Keratinocyte (primary cell): ENCODE measurements around the gene OLR1. TPM values are rescaled to one million over a fixed set of nuclear protein-coding genes. Genes with fewer than 3 reads are reported as not detected.

Experiments used
- DNase-seq: peaks from one replicate; pipeline ENCODE4 v3.0.0-alpha.2; 2011; ENCODE audit warnings: low read depth, missing footprints, low spot score
- FAIRE-seq: peaks from 2 replicates; lab custom pipeline; 2011; peaks lifted over from hg19 to GRCh38; lab: Jason Lieb, UNC
- H2AFZ ChIP-seq: 2 replicates; pipeline ENCODE4 v1.6.0; 2012; ENCODE audit warnings: low read length, control low read depth, inconsistent platforms; ENCODE audit not compliant: control insufficient read depth
- H3K27ac ChIP-seq: 2 replicates; pipeline ENCODE4 v1.5.1; 2011; ENCODE audit warnings: low read length; ENCODE audit not compliant: control insufficient read depth, insufficient read depth
- H3K27me3 ChIP-seq: 3 replicates; pipeline ENCODE4 v1.6.0; 2011; ENCODE audit warnings: low read length; ENCODE audit not compliant: control insufficient read depth, insufficient read depth; ENCODE audit errors: extremely low read depth
- H3K36me3 ChIP-seq, 2 experiments: 2 replicates in 1 of 2; 3 replicates in 1 of 2; pipeline ENCODE4 v1.5.1; 2011; ENCODE audit warnings: low read length in 2 of 2, mild to moderate bottlenecking in 1 of 2; ENCODE audit not compliant: control insufficient read depth in 2 of 2, insufficient read depth in 2 of 2; ENCODE audit errors: extremely low read depth in 1 of 2
- H3K4me1 ChIP-seq: 3 replicates; pipeline ENCODE4 v1.5.1; 2011; ENCODE audit warnings: low read length; ENCODE audit not compliant: control insufficient read depth, insufficient read depth; ENCODE audit errors: extremely low read depth
- H3K4me2 ChIP-seq: 3 replicates; pipeline ENCODE4 v1.6.0; 2011; ENCODE audit warnings: low read depth, low read length; ENCODE audit not compliant: control insufficient read depth, insufficient read depth; ENCODE audit errors: extremely low read depth
- H3K4me3 ChIP-seq, 3 experiments: fragments of 200-600 bp in 1 of 3; sonication (generic) in 1 of 3; 2 replicates in 2 of 3; 3 replicates in 1 of 3; pipeline ENCODE4 v1.5.1; 2011 to 2016; ENCODE audit warnings: low read length in 3 of 3, mild to moderate bottlenecking in 3 of 3, control low read depth in 2 of 3, inconsistent platforms in 1 of 3, low read depth in 1 of 3, mixed read lengths in 1 of 3, mixed run types in 1 of 3, moderate library complexity in 1 of 3; ENCODE audit not compliant: control insufficient read depth in 2 of 3, insufficient read depth in 2 of 3; ENCODE audit errors: extremely low read depth in 1 of 3
- H3K79me2 ChIP-seq: 2 replicates; pipeline ENCODE4 v1.6.0; 2012; ENCODE audit warnings: low read length; ENCODE audit not compliant: control insufficient read depth, insufficient read depth
- H3K9ac ChIP-seq: 3 replicates; pipeline ENCODE4 v1.6.0; 2011; ENCODE audit warnings: low read length; ENCODE audit not compliant: control insufficient read depth, insufficient read depth; ENCODE audit errors: extremely low read depth
- H3K9me1 ChIP-seq: 3 replicates; pipeline ENCODE4 v1.6.0; 2011; ENCODE audit warnings: low read length; ENCODE audit not compliant: control insufficient read depth, insufficient read depth; ENCODE audit errors: extremely low read depth
- H3K9me3 ChIP-seq: 2 replicates; pipeline ENCODE4 v1.5.1; 2012; ENCODE audit warnings: low read depth, low read length; ENCODE audit not compliant: control insufficient read depth
- H4K20me1 ChIP-seq: 3 replicates; pipeline ENCODE4 v1.6.0; 2011; ENCODE audit warnings: low read length; ENCODE audit not compliant: control insufficient read depth, insufficient read depth; ENCODE audit errors: extremely low read depth
- CTCF ChIP-seq, 3 experiments: IDR thresholded peaks in 1 of 3; conservative IDR thresholded peaks in 1 of 3; optimal IDR thresholded peaks in 1 of 3; 2 replicates in 2 of 3; 3 replicates in 1 of 3; pipeline versions ENCODE3 to v1.5.1; 2011; ENCODE audit warnings: low read length in 3 of 3, mild to moderate bottlenecking in 3 of 3, moderate library complexity in 2 of 3, control low read depth in 1 of 3, inconsistent platforms in 1 of 3; ENCODE audit not compliant: insufficient read depth in 2 of 3; ENCODE audit errors: extremely low read depth in 1 of 3
- EZH2 ChIP-seq: IDR thresholded peaks from one replicate; pipeline ENCODE4 v1.6.1; 2012; ENCODE audit warnings: inconsistent platforms, mild to moderate bottlenecking, low read length, moderate library complexity
- dilution Hi-C: fragments of 300-500 bp; cut with MboI; formaldehyde crosslinking; loops from one replicate; pipeline ENCODE4 v1.7.0; 2020; ENCODE audit warnings: low sequenced_read_pairs; ENCODE audit not compliant: extremely low pct_ligation_motif_present
- polyA plus RNA-seq, 5 experiments: library from polyadenylated mRNA; depleted of rRNA in 3 of 5; stranded (reverse) in 3 of 5; stranded (forward) in 1 of 5; unstranded in 1 of 5; fragments of >200 nt; gene quantifications; 1 replicate in 1 of 5; 2 replicates in 3 of 5; 3 replicates in 1 of 5; pipeline versions ENCODE4 v1.2.1 to v1.2.3, GENCODE V29; 2011 to 2012; ENCODE audit warnings: missing spikeins in 2 of 5, low read depth in 1 of 5, low replicate concordance in 1 of 5

The OLR1 gene
- polyA plus RNA-seq, 1 donor (not counting 4 experiments of a cell fraction or from before 2014, with no cell fraction given), result 0.17 TPM

GRCh38 chr12:10196210-10196609 lies 24.3 kb upstream of the OLR1 start:
- no peak overlapping the region for H3K4me2 ChIP-seq
- peaks cover 11% of the 10 kb centered on the region for H3K4me1 ChIP-seq
- no peaks in the 10 kb centered on the region for H4K20me1 ChIP-seq
- FAIRE-seq, result no peak
- no peak for DNase-seq
- no peak overlapping the region for H3K27ac ChIP-seq
- H3K9ac ChIP-seq, result no peak overlapping the region
- H3K9me1 ChIP-seq, result no peaks in the 10 kb centered on the region
- no peaks in the 10 kb centered on the region for H3K27me3 ChIP-seq
- dilution Hi-C loops, result no loop called here
- H2AFZ ChIP-seq, result no peak overlapping the region
- no peaks in the 10 kb centered on the region for H3K9me3 ChIP-seq
- H3K4me3 ChIP-seq, result no peak overlapping the region
- TF ChIP-seq CTCF (optimal IDR thresholded peaks at IDR 0.05 in 1 of 3, IDR thresholded peaks at IDR 0.05 in 1 of 3, conservative IDR thresholded peaks at IDR 0.05 in 1 of 3; ENCODE audit: extremely low read depth in 1 of 3, insufficient read depth in 2 of 3, low read length in 3 of 3), result no peak
- no peak for TF ChIP-seq EZH2
- no peaks in the 10 kb centered on the region for H3K36me3 ChIP-seq
- H3K79me2 ChIP-seq, result no peaks in the 10 kb centered on the region

- Histone ChIP-seq H4K20me1 (no peaks in the 10 kb centered on the region), H3K79me2 (no peaks in the 10 kb centered on the region), H3K9me3 (no peaks in the 10 kb centered on the region), H3K9ac (no peak overlapping the region), H3K4me2 (no peak overlapping the region), H3K27me3 (no peaks in the 10 kb centered on the region), H3K36me3 (no peaks in the 10 kb centered on the region), H3K4me1 (peaks cover 15% of the 10 kb centered on the region), H3K9me1 (no peaks in the 10 kb centered on the region), H3K4me3 (no peak overlapping the region), H2AFZ (no peak overlapping the region), H3K27ac (no peak overlapping the region)
- dilution Hi-C loops, result no loop called here
- TF ChIP-seq EZH2, result no peak
- TF ChIP-seq CTCF (optimal IDR thresholded peaks at IDR 0.05 in 1 of 3, IDR thresholded peaks at IDR 0.05 in 1 of 3, conservative IDR thresholded peaks at IDR 0.05 in 1 of 3; ENCODE audit: extremely low read depth in 1 of 3, insufficient read depth in 2 of 3, low read length in 3 of 3), result no peak
- DNase-seq (no peak), FAIRE-seq (no peak)
These were observed 22.3 kb upstream of the OLR1 start for GRCh38 chr12:10194160-10194670.
